Measurements from ENCODE around the gene C1orf116.

The C1orf116 gene

DNA sequence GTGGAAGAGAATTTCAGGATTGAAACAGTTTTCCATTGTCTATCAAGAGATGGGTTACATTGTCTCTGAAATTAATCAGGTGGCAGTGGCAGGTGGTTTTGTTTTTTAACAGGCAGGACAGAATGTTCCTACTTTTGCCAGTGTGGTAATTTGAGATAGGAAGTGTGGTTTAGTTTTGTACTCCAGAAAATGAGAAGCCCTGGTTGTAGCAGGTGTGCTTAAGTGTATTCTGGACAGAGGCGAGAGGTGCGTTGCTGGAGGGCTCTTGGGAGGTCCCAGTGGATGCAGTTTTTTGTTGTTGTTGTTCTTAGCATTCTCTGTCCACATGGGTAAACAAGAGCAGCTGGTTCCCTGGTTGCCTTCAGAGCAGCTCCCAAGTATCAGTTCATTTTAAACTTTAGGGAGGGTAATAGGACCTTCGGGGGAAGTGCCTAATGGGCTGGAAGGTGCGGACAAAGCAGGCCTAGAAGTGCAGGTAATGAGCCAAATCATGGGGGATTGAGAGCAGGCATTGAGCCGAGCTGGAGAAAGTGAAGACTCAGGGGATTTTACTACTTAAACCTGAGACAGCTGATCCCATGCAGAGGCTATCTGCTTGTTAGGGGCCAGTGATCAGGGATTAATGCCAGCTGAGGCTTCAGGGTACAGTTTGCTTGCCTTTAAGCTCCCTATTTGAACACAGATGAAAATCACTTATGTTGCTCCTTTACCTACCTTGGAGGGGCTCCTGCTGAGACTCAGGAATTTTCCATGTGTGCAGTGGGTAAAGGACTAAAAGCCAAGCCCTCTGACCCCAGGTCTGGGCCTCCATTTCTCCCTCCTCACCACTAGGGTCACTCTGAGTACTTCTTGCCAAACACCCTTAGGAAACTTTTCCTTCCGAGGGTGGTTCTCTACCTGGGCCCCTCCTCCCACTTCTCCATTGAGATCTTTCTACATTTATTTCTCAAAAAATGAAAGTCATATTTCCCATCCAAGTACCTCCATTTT, 26.6 kb upstream of the C1orf116 start:
- Histone ChIP-seq H3K27me3 (ENCODE audit: control insufficient read depth, insufficient read depth, low read length) (no peaks in the 10 kb centered on the region), H3K27ac (ENCODE audit: low read length) (no peak overlapping the region), H3K4me1 (ENCODE audit: control insufficient read depth, low read depth, low read length) (peaks cover 5% of the 10 kb centered on the region), H3K9me3 (ENCODE audit: control insufficient read depth, low read depth, low read length) (no peaks in the 10 kb centered on the region), H3K9ac (ENCODE audit: low read length) (no peak overlapping the region), H3K36me3 (ENCODE audit: control insufficient read depth, low read depth, low read length) (peaks cover 22% of the 10 kb centered on the region), H3K4me3 (ENCODE audit: low read length) (no peak overlapping the region)

DNA sequence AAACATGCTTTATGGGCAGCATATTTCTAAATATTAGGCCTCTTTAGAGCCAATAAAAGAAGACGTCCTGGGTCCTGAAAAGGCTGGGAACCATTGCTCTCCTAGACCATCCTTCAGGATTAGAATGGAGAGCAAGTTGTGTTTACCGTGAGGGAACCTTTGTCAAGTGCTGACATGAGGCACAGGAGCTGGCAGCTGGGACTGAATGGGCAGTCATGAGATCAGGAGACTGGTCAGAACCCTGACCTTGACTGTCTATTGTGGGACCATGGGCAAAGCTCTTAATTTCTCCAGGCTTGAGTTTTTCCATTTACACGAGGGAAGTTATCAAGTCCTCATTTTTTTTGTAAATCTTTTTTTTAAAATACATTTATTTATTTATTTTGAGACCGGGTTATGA, 25.7 kb upstream of the C1orf116 start:
- peaks cover 15% of the 10 kb centered on the region for H3K36me3 ChIP-seq (ENCODE audit: control insufficient read depth, low read depth, low read length)

DNA sequence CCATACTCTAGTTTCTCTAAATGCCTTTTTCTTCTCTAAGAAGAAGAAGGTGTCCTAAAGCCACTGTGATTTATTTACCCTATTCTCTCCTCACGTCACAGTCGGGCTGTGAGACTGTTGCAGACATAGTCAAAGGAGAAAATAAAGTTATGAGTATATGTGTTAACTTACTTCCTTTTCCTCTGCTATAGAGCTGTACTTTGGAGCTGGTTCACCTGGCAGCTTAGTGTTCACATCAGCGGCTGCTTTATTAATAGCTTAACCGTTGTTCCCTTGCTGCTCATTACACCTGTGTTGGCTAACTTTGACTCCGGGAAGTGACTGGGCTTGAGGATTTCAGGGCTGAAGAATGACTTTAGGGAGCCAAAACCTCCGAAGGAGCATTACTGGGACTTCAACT, 24.1 kb upstream of the C1orf116 start:
- H3K27ac ChIP-seq (ENCODE audit: low read length): no peak overlapping the region
- H3K27me3 ChIP-seq (ENCODE audit: control insufficient read depth, insufficient read depth, low read length): no peaks in the 10 kb centered on the region
- no peak overlapping the region for H3K9ac ChIP-seq (ENCODE audit: low read length)
- no peaks in the 10 kb centered on the region for H3K9me3 ChIP-seq (ENCODE audit: control insufficient read depth, low read depth, low read length)
- H3K4me1 ChIP-seq (ENCODE audit: control insufficient read depth, low read depth, low read length): peaks cover 5% of the 10 kb centered on the region
- no peaks in the 10 kb centered on the region for H3K36me3 ChIP-seq (ENCODE audit: control insufficient read depth, low read depth, low read length)
- no peak overlapping the region for H3K4me3 ChIP-seq (ENCODE audit: low read length)

More for the DNA sequence above, 25.7 kb upstream of the C1orf116 start:
- Histone ChIP-seq H3K9ac (ENCODE audit: low read length) (no peak overlapping the region), H3K27me3 (ENCODE audit: control insufficient read depth, insufficient read depth, low read length) (no peaks in the 10 kb centered on the region), H3K4me1 (ENCODE audit: control insufficient read depth, low read depth, low read length) (peaks cover 5% of the 10 kb centered on the region), H3K27ac (ENCODE audit: low read length) (no peak overlapping the region), H3K4me3 (ENCODE audit: low read length) (no peak overlapping the region), H3K9me3 (ENCODE audit: control insufficient read depth, low read depth, low read length) (no peaks in the 10 kb centered on the region)

DNA sequence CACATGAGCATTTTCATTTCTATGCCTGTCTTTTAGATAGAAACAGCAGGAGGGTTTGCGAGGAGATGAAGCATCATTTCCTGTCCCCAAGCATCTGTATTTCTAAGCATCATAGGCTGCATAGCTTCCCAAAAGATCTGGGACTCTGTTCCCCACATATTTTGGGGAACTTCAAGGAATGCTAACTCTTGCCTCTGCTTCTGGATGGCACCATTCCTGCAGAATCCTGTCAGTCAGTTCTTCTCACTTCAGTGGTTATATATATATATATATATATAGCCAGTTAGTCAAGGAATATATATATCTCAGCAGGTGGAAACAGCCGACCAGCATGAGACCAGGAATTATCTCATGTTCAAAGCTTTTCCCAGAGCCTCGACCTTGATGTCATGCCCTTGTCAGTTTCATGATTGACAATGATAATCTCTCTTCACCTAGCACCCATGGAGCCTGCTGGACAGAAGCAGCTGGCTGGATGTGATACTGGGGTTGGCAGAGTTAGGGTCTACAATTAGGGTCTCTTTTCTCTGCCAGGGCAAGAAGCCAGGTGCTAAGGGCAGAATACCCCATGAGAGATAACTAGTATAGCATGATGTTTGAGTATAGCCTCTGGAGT, 22.9 kb upstream of the C1orf116 start:
- Histone ChIP-seq H3K36me3 (ENCODE audit: control insufficient read depth, low read depth, low read length) (no peaks in the 10 kb centered on the region), H3K9ac (ENCODE audit: low read length) (no peak overlapping the region), H3K4me3 (ENCODE audit: low read length) (no peak overlapping the region), H3K27ac (ENCODE audit: low read length) (no peak overlapping the region), H3K4me1 (ENCODE audit: control insufficient read depth, low read depth, low read length) (peaks cover 10% of the 10 kb centered on the region), H3K9me3 (ENCODE audit: control insufficient read depth, low read depth, low read length) (no peaks in the 10 kb centered on the region), H3K27me3 (ENCODE audit: control insufficient read depth, insufficient read depth, low read length) (no peaks in the 10 kb centered on the region)

DNA sequence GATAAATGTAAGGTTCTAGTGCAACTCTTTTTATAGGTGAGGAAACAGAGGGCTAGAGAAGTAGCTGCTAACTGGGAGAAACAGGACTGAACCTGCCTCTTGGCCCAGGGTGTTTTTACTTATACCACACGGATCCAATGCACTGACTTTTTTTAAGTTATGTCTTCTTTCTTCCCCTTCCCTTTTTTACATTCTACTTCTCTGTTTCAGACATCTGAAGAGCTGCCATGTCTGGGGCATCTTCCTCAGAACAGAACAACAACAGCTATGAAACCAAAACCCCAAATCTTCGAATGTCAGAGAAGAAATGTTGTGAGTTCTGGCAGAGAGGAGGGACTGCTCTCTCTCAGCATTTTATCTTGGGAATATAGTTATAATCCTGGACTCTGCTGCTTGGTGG, 21.9 kb upstream of the C1orf116 start:
- H3K4me1 ChIP-seq (ENCODE audit: control insufficient read depth, low read depth, low read length): peaks cover 14% of the 10 kb centered on the region
- H3K36me3 ChIP-seq (ENCODE audit: control insufficient read depth, low read depth, low read length): peaks cover under 1% of the 10 kb centered on the region
- H3K27me3 ChIP-seq (ENCODE audit: control insufficient read depth, insufficient read depth, low read length): no peaks in the 10 kb centered on the region
- no peak overlapping the region for H3K4me3 ChIP-seq (ENCODE audit: low read length)
- H3K9me3 ChIP-seq (ENCODE audit: control insufficient read depth, low read depth, low read length): no peaks in the 10 kb centered on the region
- H3K27ac ChIP-seq (ENCODE audit: low read length): no peak overlapping the region
- no peak overlapping the region for H3K9ac ChIP-seq (ENCODE audit: low read length)

DNA sequence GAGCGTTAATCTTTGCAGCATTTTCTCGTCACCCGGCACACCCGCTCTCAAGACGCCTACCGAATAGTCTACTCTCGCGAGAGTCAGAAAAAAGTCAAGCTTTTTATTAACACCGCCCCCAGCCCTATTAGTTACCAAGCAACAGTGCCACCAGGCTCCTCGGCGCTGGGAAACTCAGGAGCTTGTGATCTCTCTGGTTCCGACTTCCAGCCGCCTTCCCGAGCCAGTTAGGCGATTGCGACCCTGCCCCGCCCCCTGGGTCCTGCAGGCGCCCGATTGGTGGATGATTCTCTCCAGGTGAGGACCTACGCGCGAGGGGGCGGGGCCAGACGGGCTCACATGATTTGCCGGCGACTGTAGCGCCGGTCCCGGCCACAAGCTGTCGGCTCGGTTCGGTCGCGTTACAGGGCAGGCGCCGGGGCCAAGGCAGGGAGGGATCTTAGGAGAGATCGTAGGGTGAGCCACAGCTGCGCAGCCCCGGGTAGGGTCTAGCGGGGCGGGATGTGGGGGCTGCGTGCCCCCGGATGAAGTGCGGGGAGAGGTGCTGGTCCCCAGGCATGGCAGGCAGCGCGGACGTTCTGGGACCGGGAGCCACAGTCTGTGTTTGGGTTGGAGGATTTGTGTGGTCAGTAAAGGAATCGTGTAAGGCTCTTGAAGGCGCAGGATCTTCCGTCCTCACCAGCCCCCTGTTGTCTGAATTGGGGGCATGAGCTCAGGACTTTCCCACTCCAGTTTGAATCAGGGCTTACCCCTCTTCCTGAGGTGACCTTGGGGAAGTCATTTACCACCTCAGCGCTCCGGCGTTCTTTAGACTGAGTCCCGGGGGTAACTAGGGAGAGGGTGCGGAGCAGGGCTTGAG, 20.6 kb upstream of the C1orf116 start, which contains the start of gene PFKFB2:
PFKFB2 (plus strand) TSS at position 365 of the 859 bp plus-strand sequence. CDS start 1,443 bp downstream, outside the sequence.
- Histone ChIP-seq H3K9me3 (ENCODE audit: control insufficient read depth, low read depth, low read length) (no peaks in the 10 kb centered on the region), H3K27me3 (ENCODE audit: control insufficient read depth, insufficient read depth, low read length) (no peaks in the 10 kb centered on the region), H3K9ac (ENCODE audit: low read length) (peak within 1 kb of the TSS; percentile 91), H3K4me1 (ENCODE audit: control insufficient read depth, low read depth, low read length) (peaks cover 11% of the 10 kb centered on the region), H3K36me3 (ENCODE audit: control insufficient read depth, low read depth, low read length) (peaks cover 14% of the 10 kb centered on the region), H3K27ac (ENCODE audit: low read length) (peak within 1 kb of the TSS; percentile 87), H3K4me3 (ENCODE audit: low read length) (peak within 1 kb of the TSS; percentile 93)

DNA sequence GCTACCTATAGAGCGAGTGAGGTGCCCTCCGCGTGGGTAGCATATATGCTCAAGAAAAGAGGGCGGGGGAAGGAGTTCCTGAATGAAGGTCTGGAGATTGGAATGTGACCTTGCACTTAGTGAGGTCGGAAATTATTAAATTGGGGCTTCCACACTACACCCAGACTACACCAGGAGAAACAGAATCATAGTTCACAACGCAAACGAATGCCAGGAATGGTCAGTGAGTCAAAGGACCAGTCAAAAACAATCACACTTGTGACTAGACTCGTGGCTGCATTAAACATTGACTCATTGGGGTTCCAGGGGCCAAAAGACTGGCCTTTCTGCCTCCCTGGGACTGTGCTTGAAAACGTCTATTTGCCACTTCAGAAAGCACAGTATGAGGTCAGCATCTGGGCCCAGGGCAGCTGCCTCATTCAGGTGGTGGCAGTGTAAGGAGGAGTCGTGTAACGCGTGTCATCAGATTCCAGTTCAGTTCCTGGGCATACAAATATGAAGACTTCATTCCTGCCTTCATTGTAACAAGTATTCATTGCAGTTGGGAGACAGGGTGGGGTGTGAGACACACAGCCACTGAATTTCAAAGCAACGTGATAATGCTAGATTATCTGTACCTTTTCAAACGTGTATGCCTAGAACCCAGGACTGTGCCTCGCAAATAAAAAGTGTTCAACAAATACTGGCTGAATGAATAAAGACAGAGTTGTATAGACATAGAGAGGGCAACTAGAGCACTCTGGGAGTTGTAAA, 18.8 kb upstream of the C1orf116 start, which contains the start of gene YOD1:
YOD1 (minus strand) TSS at position 18 of the 753 bp plus-strand sequence. CDS start 178 bp downstream, outside the sequence.
- Histone ChIP-seq H3K36me3 (ENCODE audit: control insufficient read depth, low read depth, low read length) (peaks cover 29% of the 10 kb centered on the region), H3K9ac (ENCODE audit: low read length) (peak within 1 kb of the TSS; percentile 92), H3K4me1 (ENCODE audit: control insufficient read depth, low read depth, low read length) (peaks cover 11% of the 10 kb centered on the region), H3K4me3 (ENCODE audit: low read length) (peak within 1 kb of the TSS; percentile 96), H3K27me3 (ENCODE audit: control insufficient read depth, insufficient read depth, low read length) (no peaks in the 10 kb centered on the region), H3K9me3 (ENCODE audit: control insufficient read depth, low read depth, low read length) (no peaks in the 10 kb centered on the region), H3K27ac (ENCODE audit: low read length) (peak within 1 kb of the TSS; percentile 79)

DNA sequence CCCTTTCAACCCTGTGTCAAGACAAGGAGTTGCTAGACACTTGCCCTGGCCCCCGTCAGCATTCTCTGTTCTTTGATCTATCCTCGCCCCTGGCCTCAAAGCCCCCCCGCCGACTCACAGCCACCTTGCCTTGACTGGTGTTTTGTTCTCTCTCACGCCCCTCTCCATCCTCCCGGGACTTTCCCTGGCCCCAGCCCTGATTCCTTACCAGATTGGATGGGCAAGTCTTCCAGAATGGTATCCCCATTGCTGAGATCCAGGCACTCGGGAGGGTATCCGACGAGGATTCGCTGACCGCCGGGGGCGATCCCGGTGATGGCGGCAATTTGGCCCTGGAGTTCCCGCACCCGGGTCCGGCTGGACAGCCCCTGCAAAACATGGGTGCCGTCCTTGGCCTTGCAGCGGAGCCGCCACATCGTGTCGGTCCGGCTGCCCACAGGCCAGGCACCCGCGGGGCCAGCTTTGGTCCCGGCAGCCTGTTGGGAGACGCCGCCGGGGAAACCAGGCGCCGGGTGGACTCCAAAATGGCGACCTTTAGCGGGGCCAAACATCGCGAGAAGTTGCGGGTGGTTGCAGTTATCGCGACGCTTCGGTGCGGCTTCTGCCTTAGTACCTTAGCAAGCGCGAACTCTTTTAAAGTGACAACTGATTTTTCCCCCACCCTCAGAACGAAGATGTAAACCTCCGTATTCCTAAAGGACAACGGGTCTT, 18.1 kb upstream of the C1orf116 start:
- Histone ChIP-seq H3K4me1 (ENCODE audit: control insufficient read depth, low read depth, low read length) (peaks cover 11% of the 10 kb centered on the region), H3K9ac (ENCODE audit: low read length) (peak overlapping the region; percentile 92), H3K27me3 (ENCODE audit: control insufficient read depth, insufficient read depth, low read length) (no peaks in the 10 kb centered on the region), H3K27ac (ENCODE audit: low read length) (peak overlapping the region; percentile 79), H3K9me3 (ENCODE audit: control insufficient read depth, low read depth, low read length) (no peaks in the 10 kb centered on the region), H3K36me3 (ENCODE audit: control insufficient read depth, low read depth, low read length) (peaks cover 30% of the 10 kb centered on the region), H3K4me3 (ENCODE audit: low read length) (peak overlapping the region; percentile 96)

DNA sequence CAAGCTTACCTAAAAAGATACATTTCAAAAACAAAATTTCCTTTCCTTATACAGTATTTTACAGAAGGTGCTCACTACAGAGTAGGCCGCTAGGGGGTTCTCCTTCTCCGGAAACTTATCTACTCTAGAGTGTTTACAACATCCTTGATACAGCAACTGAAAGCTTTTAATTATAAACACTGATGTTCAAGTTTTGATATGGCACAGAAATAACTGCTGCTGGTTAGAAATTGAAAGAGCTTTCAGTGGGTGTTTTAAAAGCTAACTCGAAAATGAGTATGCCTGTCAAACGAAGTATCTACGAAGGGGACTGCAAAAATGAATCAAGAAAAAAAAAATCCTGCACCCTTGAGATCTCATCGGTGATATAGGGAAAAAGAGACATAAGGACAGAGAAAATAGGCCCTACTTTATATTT, 17.4 kb upstream of the C1orf116 start:
- H3K4me3 ChIP-seq (ENCODE audit: low read length): peak overlapping the region; percentile 96
- H3K27me3 ChIP-seq (ENCODE audit: control insufficient read depth, insufficient read depth, low read length): no peaks in the 10 kb centered on the region
- H3K9ac ChIP-seq (ENCODE audit: low read length): peak overlapping the region; percentile 92
- H3K36me3 ChIP-seq (ENCODE audit: control insufficient read depth, low read depth, low read length): peaks cover 33% of the 10 kb centered on the region
- H3K9me3 ChIP-seq (ENCODE audit: control insufficient read depth, low read depth, low read length): no peaks in the 10 kb centered on the region
- peak overlapping the region; percentile 79 for H3K27ac ChIP-seq (ENCODE audit: low read length)
- H3K4me1 ChIP-seq (ENCODE audit: control insufficient read depth, low read depth, low read length): peaks cover 11% of the 10 kb centered on the region

DNA sequence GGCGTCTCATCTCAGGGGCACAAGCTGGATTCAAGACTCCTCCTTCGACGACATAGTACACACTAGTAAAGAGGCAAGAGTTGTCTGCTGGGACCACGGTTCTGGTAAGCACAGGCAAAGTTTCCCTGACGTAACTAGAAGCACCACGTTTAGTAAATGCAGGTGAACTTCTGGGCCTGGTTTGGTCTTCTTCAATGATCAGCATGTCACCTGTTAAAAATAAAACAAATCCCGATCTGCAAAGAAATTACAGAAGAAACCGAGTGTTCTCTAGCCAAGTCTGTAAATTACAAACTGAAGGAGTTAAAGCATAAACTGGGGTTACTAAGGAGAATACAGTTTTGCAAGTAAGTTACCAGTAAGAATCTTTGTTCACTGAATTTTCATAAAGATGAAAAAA, 17.0 kb upstream of the C1orf116 start:
- Histone ChIP-seq H3K27ac (ENCODE audit: low read length) (no peak overlapping the region), H3K4me1 (ENCODE audit: control insufficient read depth, low read depth, low read length) (peaks cover 11% of the 10 kb centered on the region), H3K4me3 (ENCODE audit: low read length) (peak overlapping the region; percentile 96), H3K9me3 (ENCODE audit: control insufficient read depth, low read depth, low read length) (no peaks in the 10 kb centered on the region), H3K9ac (ENCODE audit: low read length) (peak overlapping the region; percentile 92), H3K36me3 (ENCODE audit: control insufficient read depth, low read depth, low read length) (peaks cover 36% of the 10 kb centered on the region), H3K27me3 (ENCODE audit: control insufficient read depth, insufficient read depth, low read length) (no peaks in the 10 kb centered on the region)
